ENCODE measurements around the gene DESI1.

DNA sequence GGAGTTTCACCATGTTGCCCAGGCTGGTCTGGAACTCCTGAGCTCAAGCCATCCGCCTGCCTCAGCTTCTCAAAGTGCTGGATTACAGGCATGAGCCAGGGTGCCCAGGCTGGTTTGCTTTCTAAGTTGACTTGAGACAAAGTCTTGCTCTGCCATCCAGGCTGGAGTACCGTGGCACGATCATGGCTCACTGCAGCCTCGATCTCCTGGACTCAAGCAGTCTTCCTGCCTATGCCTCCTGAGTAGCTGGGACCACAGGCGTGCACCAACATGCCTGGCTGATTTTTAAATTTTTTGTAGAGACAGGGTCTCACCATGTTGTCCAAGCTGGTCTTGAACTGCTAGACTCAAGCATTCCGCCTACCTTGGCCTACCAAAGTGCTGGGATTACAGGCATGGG is 36.9 kb upstream of the DESI1 start:
- TF ChIP-seq CTCF (IDR thresholded peaks at IDR 0.05) (no peak), POLR2A (IDR thresholded peaks at IDR 0.05) (no peak), EP300 (IDR thresholded peaks at IDR 0.05) (no peak)

Data from upper lobe of left lung (tissue), 4 donors.